ENCODE results near the gene IVL.

IVL gene

GRCh38 chr1:152899027-152899426 is 9.3 kb upstream of the IVL start:
- peaks cover 31% of the 10 kb centered on the region for H3K9me3 ChIP-seq (ENCODE audit: control insufficient read depth, low read depth, low read length)
- H3K9ac ChIP-seq (ENCODE audit: low read length): no peak overlapping the region
- H3K4me1 ChIP-seq (ENCODE audit: control insufficient read depth, low read depth, low read length): no peaks in the 10 kb centered on the region
- no peak overlapping the region for H3K4me3 ChIP-seq (ENCODE audit: low read length)
- no peaks in the 10 kb centered on the region for H3K27me3 ChIP-seq (ENCODE audit: control insufficient read depth, insufficient read depth, low read length)
- H3K27ac ChIP-seq (ENCODE audit: low read length): no peak overlapping the region
- no peaks in the 10 kb centered on the region for H3K36me3 ChIP-seq (ENCODE audit: control insufficient read depth, low read depth, low read length)

DNA sequence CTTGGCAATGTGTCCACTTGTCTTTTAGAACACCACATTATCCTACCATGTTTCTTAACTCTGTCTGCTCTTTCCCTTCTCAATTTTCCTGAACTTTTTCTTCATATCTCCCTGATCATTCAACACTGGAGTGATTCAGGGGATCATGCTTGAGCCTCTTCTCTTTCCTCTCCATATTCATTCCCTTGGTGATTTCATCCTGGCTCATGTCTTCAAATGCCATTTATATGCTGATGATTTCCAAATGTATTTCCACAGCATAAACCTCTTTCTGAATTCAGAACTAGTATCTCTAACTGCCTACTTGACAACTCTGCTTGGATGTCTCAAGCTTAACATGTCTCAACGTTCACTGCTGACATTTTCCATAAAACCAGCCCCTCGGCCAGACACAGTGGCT is 8.5 kb upstream of the IVL start:
- no peak overlapping the region for H3K9ac ChIP-seq (ENCODE audit: low read length)
- no peak overlapping the region for H3K4me3 ChIP-seq (ENCODE audit: low read length)
- H3K27ac ChIP-seq (ENCODE audit: low read length): no peak overlapping the region
- no peaks in the 10 kb centered on the region for H3K27me3 ChIP-seq (ENCODE audit: control insufficient read depth, insufficient read depth, low read length)
- peaks cover 27% of the 10 kb centered on the region for H3K9me3 ChIP-seq (ENCODE audit: control insufficient read depth, low read depth, low read length)
- no peaks in the 10 kb centered on the region for H3K4me1 ChIP-seq (ENCODE audit: control insufficient read depth, low read depth, low read length)
- no peaks in the 10 kb centered on the region for H3K36me3 ChIP-seq (ENCODE audit: control insufficient read depth, low read depth, low read length)

GRCh38 chr1:152901631-152902030 is 6.7 kb upstream of the IVL start:
- no peaks in the 10 kb centered on the region for H3K36me3 ChIP-seq (ENCODE audit: control insufficient read depth, low read depth, low read length)
- H3K9me3 ChIP-seq (ENCODE audit: control insufficient read depth, low read depth, low read length): peaks cover 33% of the 10 kb centered on the region
- H3K27ac ChIP-seq (ENCODE audit: low read length): no peak overlapping the region
- H3K4me3 ChIP-seq (ENCODE audit: low read length): no peak overlapping the region
- no peaks in the 10 kb centered on the region for H3K27me3 ChIP-seq (ENCODE audit: control insufficient read depth, insufficient read depth, low read length)
- no peak overlapping the region for H3K9ac ChIP-seq (ENCODE audit: low read length)
- no peaks in the 10 kb centered on the region for H3K4me1 ChIP-seq (ENCODE audit: control insufficient read depth, low read depth, low read length)

- H3K27ac ChIP-seq (ENCODE audit: low read length): no peak overlapping the region
- no peaks in the 10 kb centered on the region for H3K36me3 ChIP-seq (ENCODE audit: control insufficient read depth, low read depth, low read length)
- H3K4me3 ChIP-seq (ENCODE audit: low read length): no peak overlapping the region
- peaks cover 39% of the 10 kb centered on the region for H3K9me3 ChIP-seq (ENCODE audit: control insufficient read depth, low read depth, low read length)
- H3K9ac ChIP-seq (ENCODE audit: low read length): no peak overlapping the region
- no peaks in the 10 kb centered on the region for H3K4me1 ChIP-seq (ENCODE audit: control insufficient read depth, low read depth, low read length)
- no peaks in the 10 kb centered on the region for H3K27me3 ChIP-seq (ENCODE audit: control insufficient read depth, insufficient read depth, low read length)
Observed at GRCh38 chr1:152902636-152903035, 5.7 kb upstream of the IVL start.

GRCh38 chr1:152904688-152905440 is 3.5 kb upstream of the IVL start:
- Histone ChIP-seq H3K9me3 (ENCODE audit: control insufficient read depth, low read depth, low read length) (peaks cover 50% of the 10 kb centered on the region), H3K36me3 (ENCODE audit: control insufficient read depth, low read depth, low read length) (no peaks in the 10 kb centered on the region), H3K27me3 (ENCODE audit: control insufficient read depth, insufficient read depth, low read length) (no peaks in the 10 kb centered on the region), H3K9ac (ENCODE audit: low read length) (no peak overlapping the region), H3K27ac (ENCODE audit: low read length) (no peak overlapping the region), H3K4me1 (ENCODE audit: control insufficient read depth, low read depth, low read length) (no peaks in the 10 kb centered on the region), H3K4me3 (ENCODE audit: low read length) (no peak overlapping the region)

DNA sequence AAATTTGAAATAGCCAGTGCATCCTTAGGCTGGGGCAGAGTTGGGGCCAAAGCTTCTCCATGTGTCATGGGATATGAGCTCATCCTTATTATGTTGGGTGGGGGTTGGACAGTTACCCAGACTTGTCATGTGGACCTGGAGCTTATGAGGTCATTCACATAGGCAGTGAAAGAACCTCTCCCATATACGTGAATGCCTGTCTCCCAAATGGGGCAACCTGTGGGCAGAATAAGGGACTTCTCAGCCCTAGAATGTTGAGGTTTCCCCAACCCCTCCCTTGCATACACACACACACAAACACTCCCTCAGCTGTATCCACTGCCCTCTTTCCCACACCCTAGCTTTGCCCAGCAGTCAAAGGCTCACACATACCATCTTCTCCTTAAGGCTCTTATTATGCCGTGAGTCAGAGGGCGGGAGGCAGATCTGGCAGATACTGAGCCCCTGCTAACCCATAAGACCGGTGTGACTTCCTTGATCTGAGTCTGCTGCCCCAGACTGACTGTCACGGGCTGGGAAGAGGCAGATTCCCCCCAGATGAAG is 2.3 kb upstream of the IVL start:
- Histone ChIP-seq H3K9me3 (ENCODE audit: control insufficient read depth, low read depth, low read length) (peaks cover 49% of the 10 kb centered on the region), H3K4me1 (ENCODE audit: control insufficient read depth, low read depth, low read length) (no peaks in the 10 kb centered on the region), H3K27ac (ENCODE audit: low read length) (no peak overlapping the region), H3K4me3 (ENCODE audit: low read length) (no peak overlapping the region), H3K27me3 (ENCODE audit: control insufficient read depth, insufficient read depth, low read length) (no peaks in the 10 kb centered on the region), H3K9ac (ENCODE audit: low read length) (no peak overlapping the region), H3K36me3 (ENCODE audit: control insufficient read depth, low read depth, low read length) (no peaks in the 10 kb centered on the region)

GRCh38 chr1:152909206-152909605 is 860 bp downstream of the IVL start:
- H3K9ac ChIP-seq (ENCODE audit: low read length): no peak overlapping the region
- no peak overlapping the region for H3K27ac ChIP-seq (ENCODE audit: low read length)
- H3K27me3 ChIP-seq (ENCODE audit: control insufficient read depth, insufficient read depth, low read length): no peaks in the 10 kb centered on the region
- H3K4me1 ChIP-seq (ENCODE audit: control insufficient read depth, low read depth, low read length): no peaks in the 10 kb centered on the region
- H3K36me3 ChIP-seq (ENCODE audit: control insufficient read depth, low read depth, low read length): no peaks in the 10 kb centered on the region
- no peak overlapping the region for H3K4me3 ChIP-seq (ENCODE audit: low read length)
- peaks cover 31% of the 10 kb centered on the region for H3K9me3 ChIP-seq (ENCODE audit: control insufficient read depth, low read depth, low read length)

- Histone ChIP-seq H3K9me3 (ENCODE audit: control insufficient read depth, low read depth, low read length) (peaks cover 17% of the 10 kb centered on the region), H3K4me3 (ENCODE audit: low read length) (no peak overlapping the region), H3K4me1 (ENCODE audit: control insufficient read depth, low read depth, low read length) (no peaks in the 10 kb centered on the region), H3K36me3 (ENCODE audit: control insufficient read depth, low read depth, low read length) (no peaks in the 10 kb centered on the region), H3K27ac (ENCODE audit: low read length) (no peak overlapping the region), H3K9ac (ENCODE audit: low read length) (no peak overlapping the region), H3K27me3 (ENCODE audit: control insufficient read depth, insufficient read depth, low read length) (no peaks in the 10 kb centered on the region)
Observed at GRCh38 chr1:152912471-152912870, 4.1 kb downstream of the IVL start.

- H3K27me3 ChIP-seq (ENCODE audit: control insufficient read depth, insufficient read depth, low read length): no peaks in the 10 kb centered on the region
- no peak overlapping the region for H3K4me3 ChIP-seq (ENCODE audit: low read length)
- no peaks in the 10 kb centered on the region for H3K36me3 ChIP-seq (ENCODE audit: control insufficient read depth, low read depth, low read length)
- no peak overlapping the region for H3K27ac ChIP-seq (ENCODE audit: low read length)
- no peaks in the 10 kb centered on the region for H3K4me1 ChIP-seq (ENCODE audit: control insufficient read depth, low read depth, low read length)
- no peak overlapping the region for H3K9ac ChIP-seq (ENCODE audit: low read length)
- peaks cover 12% of the 10 kb centered on the region for H3K9me3 ChIP-seq (ENCODE audit: control insufficient read depth, low read depth, low read length)
Observed at GRCh38 chr1:152912900-152913299, 4.6 kb downstream of the IVL start.

GRCh38 chr1:152917794-152918193 is 9.4 kb downstream of the IVL start:
- Histone ChIP-seq H3K36me3 (ENCODE audit: control insufficient read depth, low read depth, low read length) (no peaks in the 10 kb centered on the region), H3K9ac (ENCODE audit: low read length) (no peak overlapping the region), H3K27me3 (ENCODE audit: control insufficient read depth, insufficient read depth, low read length) (no peaks in the 10 kb centered on the region), H3K9me3 (ENCODE audit: control insufficient read depth, low read depth, low read length) (peaks cover 5% of the 10 kb centered on the region), H3K27ac (ENCODE audit: low read length) (no peak overlapping the region), H3K4me1 (ENCODE audit: control insufficient read depth, low read depth, low read length) (no peaks in the 10 kb centered on the region), H3K4me3 (ENCODE audit: low read length) (no peak overlapping the region)

DNA sequence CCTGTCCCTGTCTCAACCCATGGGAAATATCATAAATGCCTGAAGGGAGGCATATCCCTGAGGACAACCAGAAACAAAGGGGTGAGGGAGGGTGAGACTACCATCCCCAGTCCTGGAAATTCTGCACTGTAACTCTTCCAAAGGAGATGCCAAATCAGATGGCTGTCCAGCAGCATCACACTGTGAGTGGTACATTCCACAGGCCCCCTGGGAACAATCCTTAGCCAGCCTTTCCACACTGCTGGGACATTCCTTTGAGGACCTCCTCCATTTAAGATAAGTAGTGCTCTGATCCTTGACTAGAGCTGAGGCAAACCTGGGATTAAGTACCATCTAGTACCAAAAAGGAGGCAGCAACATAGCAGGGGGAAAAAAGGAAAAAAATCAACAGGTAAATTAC is 10.7 kb downstream of the IVL start:
- H3K4me1 ChIP-seq (ENCODE audit: control insufficient read depth, low read depth, low read length): no peaks in the 10 kb centered on the region

DNA sequence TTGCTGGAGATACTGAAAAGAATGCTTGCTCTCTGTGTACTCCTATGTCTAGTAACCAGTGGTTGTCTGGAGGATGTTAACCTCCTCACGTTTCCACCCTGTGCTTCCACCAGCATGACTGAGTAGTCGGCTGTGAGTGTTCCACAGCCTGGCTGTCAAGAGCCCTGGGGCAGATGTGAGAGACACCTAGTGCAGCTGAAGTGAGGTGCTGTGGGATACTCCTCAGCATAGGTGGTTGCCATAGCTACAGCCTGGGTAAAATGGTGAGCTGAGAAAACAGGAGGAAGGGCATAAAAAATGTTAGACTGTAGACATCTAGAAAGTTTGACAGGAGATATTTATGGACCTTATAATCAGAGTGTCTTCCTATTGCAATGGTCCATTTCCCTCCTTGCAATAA is 15.8 kb downstream of the IVL start:
- Histone ChIP-seq H3K9ac (ENCODE audit: low read length) (no peak overlapping the region), H3K4me1 (ENCODE audit: control insufficient read depth, low read depth, low read length) (no peaks in the 10 kb centered on the region), H3K4me3 (ENCODE audit: low read length) (no peak overlapping the region), H3K27ac (ENCODE audit: low read length) (no peak overlapping the region), H3K36me3 (ENCODE audit: control insufficient read depth, low read depth, low read length) (no peaks in the 10 kb centered on the region), H3K27me3 (ENCODE audit: control insufficient read depth, insufficient read depth, low read length) (no peaks in the 10 kb centered on the region), H3K9me3 (ENCODE audit: control insufficient read depth, low read depth, low read length) (peaks cover 25% of the 10 kb centered on the region)

More for the DNA sequence above, 10.7 kb downstream of the IVL start:
- H3K4me3 ChIP-seq (ENCODE audit: low read length): no peak overlapping the region
- no peak overlapping the region for H3K27ac ChIP-seq (ENCODE audit: low read length)
- H3K9me3 ChIP-seq (ENCODE audit: control insufficient read depth, low read depth, low read length): peaks cover 5% of the 10 kb centered on the region
- no peak overlapping the region for H3K9ac ChIP-seq (ENCODE audit: low read length)
- no peaks in the 10 kb centered on the region for H3K27me3 ChIP-seq (ENCODE audit: control insufficient read depth, insufficient read depth, low read length)
- no peaks in the 10 kb centered on the region for H3K36me3 ChIP-seq (ENCODE audit: control insufficient read depth, low read depth, low read length)

All from iPS-18a (cell line).